DND-41 (cell line): ENCODE measurements around the gene VPS8.

ENCODE experiments used
- ATAC-seq: fragments of 200-7000 bp; cut with Tn5 transposase; 3 replicates; pipeline ENCODE4 v1.9.1; 2021; ENCODE audit warnings: low read depth; ENCODE audit not compliant: insufficient read depth
- DNase-seq: peaks from one replicate; pipeline ENCODE4 v3.0.0-alpha.2; 2020
- H2AFZ ChIP-seq: 2 replicates; pipeline ENCODE4 v1.6.0; 2012; ENCODE audit warnings: low read depth, low read length
- H3K27ac ChIP-seq: 2 replicates; pipeline ENCODE4 v1.5.1; 2012; ENCODE audit warnings: low read length, inconsistent platforms
- H3K27me3 ChIP-seq: fragments of 200-600 bp; sonication (generic); 2 replicates; pipeline ENCODE4 v1.6.0; 2012; ENCODE audit warnings: low read length, mild to moderate bottlenecking, inconsistent platforms; ENCODE audit not compliant: insufficient read depth, poor library complexity
- H3K36me3 ChIP-seq: 2 replicates; pipeline ENCODE4 v1.5.1; 2012; ENCODE audit warnings: low read length, inconsistent platforms; ENCODE audit not compliant: insufficient read depth
- H3K4me1 ChIP-seq: 2 replicates; pipeline ENCODE4 v1.5.1; 2012; ENCODE audit warnings: mild to moderate bottlenecking, low read length; ENCODE audit not compliant: insufficient read depth
- H3K4me2 ChIP-seq: 2 replicates; pipeline ENCODE4 v1.6.0; 2012; ENCODE audit warnings: mild to moderate bottlenecking, moderate library complexity, low read length, inconsistent platforms; ENCODE audit not compliant: insufficient read depth
- H3K4me3 ChIP-seq, 2 experiments: fragments of 200-600 bp in 1 of 2; shearing (Covaris generic) in 1 of 2; 2 replicates each; pipeline ENCODE4 v1.5.1; 2012 to 2016; ENCODE audit warnings: inconsistent platforms in 2 of 2, low read length in 2 of 2, mild to moderate bottlenecking in 2 of 2, low read depth in 1 of 2, moderate library complexity in 1 of 2
- H3K79me2 ChIP-seq: 2 replicates; pipeline ENCODE4 v1.6.0; 2012; ENCODE audit warnings: low read length, inconsistent platforms; ENCODE audit not compliant: insufficient read depth
- H3K9ac ChIP-seq: 2 replicates; pipeline ENCODE4 v1.6.0; 2012; ENCODE audit warnings: low read depth, mild to moderate bottlenecking, inconsistent platforms, low read length, moderate library complexity
- H3K9me3 ChIP-seq: 2 replicates; pipeline ENCODE4 v1.5.1; 2012; ENCODE audit warnings: low read length, moderate library complexity, mild to moderate bottlenecking, inconsistent platforms; ENCODE audit not compliant: insufficient read depth, severe bottlenecking
- H4K20me1 ChIP-seq: 2 replicates; pipeline ENCODE4 v1.6.0; 2012; ENCODE audit warnings: low read length; ENCODE audit not compliant: insufficient read depth
- EZH2 ChIP-seq: IDR thresholded peaks from 3 replicates; pipeline ENCODE4 v1.6.1; 2012; ENCODE audit warnings: borderline replicate concordance, low read depth, mild to moderate bottlenecking, moderate library complexity, low read length, inconsistent platforms; ENCODE audit not compliant: severe bottlenecking
- TF ChIP-seq, protein P1 (sequence below): IDR thresholded peaks from 2 replicates; pipeline ENCODE4 v1.5.1; 2012; ENCODE audit warnings: borderline replicate concordance, low read length, moderate library complexity, mild to moderate bottlenecking; ENCODE audit not compliant: poor library complexity, severe bottlenecking; ENCODE audit errors: extremely low read depth

Gene VPS8

DNA sequence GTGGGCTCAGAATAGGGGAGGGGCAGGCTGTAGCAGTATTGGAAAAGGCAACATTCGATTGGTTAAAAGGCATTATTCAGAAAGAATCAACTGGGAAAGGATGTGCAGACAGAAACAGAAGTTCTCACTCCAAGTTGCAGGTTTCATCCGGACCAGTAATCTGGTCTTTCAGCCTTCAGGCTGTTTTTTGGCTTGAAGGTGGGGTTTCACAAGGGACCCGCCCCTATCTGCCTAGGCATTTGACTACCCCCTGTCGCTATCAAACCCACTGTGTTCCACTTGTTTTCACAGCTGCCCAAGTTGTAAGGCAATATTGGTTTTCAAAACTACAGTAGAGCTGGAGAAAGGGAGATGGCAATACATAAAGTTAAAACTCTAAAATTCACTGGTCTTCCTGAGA, 96.9 kb downstream of the VPS8 start:
- H3K4me1 ChIP-seq: no peaks in the 10 kb centered on the region
- no peak overlapping the region for H3K4me2 ChIP-seq
- no peaks in the 10 kb centered on the region for H3K27me3 ChIP-seq
- no peaks in the 10 kb centered on the region for H3K79me2 ChIP-seq
- peaks cover 6% of the 10 kb centered on the region for H3K9me3 ChIP-seq
- TF ChIP-seq, protein P1, sequence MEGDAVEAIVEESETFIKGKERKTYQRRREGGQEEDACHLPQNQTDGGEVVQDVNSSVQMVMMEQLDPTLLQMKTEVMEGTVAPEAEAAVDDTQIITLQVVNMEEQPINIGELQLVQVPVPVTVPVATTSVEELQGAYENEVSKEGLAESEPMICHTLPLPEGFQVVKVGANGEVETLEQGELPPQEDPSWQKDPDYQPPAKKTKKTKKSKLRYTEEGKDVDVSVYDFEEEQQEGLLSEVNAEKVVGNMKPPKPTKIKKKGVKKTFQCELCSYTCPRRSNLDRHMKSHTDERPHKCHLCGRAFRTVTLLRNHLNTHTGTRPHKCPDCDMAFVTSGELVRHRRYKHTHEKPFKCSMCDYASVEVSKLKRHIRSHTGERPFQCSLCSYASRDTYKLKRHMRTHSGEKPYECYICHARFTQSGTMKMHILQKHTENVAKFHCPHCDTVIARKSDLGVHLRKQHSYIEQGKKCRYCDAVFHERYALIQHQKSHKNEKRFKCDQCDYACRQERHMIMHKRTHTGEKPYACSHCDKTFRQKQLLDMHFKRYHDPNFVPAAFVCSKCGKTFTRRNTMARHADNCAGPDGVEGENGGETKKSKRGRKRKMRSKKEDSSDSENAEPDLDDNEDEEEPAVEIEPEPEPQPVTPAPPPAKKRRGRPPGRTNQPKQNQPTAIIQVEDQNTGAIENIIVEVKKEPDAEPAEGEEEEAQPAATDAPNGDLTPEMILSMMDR: no peak
- TF ChIP-seq EZH2: no peak
- H3K4me3 ChIP-seq: no peak overlapping the region
- no peak overlapping the region for H3K9ac ChIP-seq
- ATAC-seq (no peak), DNase-seq (no peak)
- H2AFZ ChIP-seq: no peak overlapping the region
- peaks cover 11% of the 10 kb centered on the region; the same call in 1 of the 2 replicates for H3K36me3 ChIP-seq
- no peak overlapping the region for H3K27ac ChIP-seq
- H4K20me1 ChIP-seq: no peaks in the 10 kb centered on the region

DNA sequence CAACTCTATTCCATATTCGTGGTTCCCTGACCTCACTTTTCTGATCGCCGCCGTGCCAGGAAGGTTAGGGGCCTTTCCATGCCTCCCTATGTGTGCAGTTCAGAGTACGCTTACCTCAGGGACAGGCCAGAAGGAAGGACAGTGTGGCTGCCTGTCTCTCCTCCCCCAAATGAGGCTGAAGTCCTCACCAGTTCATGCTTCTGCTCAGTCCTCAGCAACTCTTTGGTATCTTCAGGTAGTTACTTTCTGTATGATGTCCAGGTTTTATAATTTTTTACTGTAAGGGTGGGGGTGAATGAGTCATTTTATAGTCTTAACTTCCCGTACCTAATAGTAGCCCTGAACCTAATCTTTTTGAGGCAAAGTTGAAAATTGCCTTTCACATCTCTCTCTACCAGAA, 98.7 kb downstream of the VPS8 start:
- TF ChIP-seq EZH2: no peak
- TF ChIP-seq, protein P1: no peak
- no peak overlapping the region for H3K4me2 ChIP-seq
- H3K27ac ChIP-seq: no peak overlapping the region
- no peak overlapping the region for H3K9ac ChIP-seq
- H3K36me3 ChIP-seq: no peaks in the 10 kb centered on the region; the same call in 1 of the 2 replicates
- DNase-seq (no peak), ATAC-seq (no peak)
- H2AFZ ChIP-seq: no peak overlapping the region
- no peaks in the 10 kb centered on the region for H3K79me2 ChIP-seq
- H4K20me1 ChIP-seq: no peaks in the 10 kb centered on the region
- H3K9me3 ChIP-seq: no peaks in the 10 kb centered on the region
- H3K27me3 ChIP-seq: no peaks in the 10 kb centered on the region
- H3K4me1 ChIP-seq: no peaks in the 10 kb centered on the region
- no peak overlapping the region for H3K4me3 ChIP-seq

DNA sequence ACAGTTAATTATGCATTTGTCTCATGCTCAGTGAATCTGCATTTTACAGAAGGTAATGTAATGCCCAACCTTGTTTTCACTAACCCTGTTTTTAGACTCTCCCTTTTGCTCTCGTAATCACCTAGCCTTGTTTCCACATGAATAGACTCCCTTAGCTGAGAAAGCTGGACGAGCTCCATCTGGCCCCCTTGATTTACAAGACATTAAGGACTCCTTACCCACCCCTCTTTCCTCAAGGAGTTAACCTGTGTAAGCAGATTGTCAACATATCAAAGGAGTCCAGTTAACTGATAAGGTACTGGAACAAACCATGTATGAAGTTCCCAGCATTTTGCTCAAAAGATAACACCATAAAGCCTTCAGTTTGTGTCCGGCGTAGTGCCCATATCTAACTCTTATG, 99.6 kb downstream of the VPS8 start:
- Histone ChIP-seq H3K4me2 (no peak overlapping the region), H3K4me1 (no peaks in the 10 kb centered on the region), H3K27me3 (no peaks in the 10 kb centered on the region), H3K79me2 (no peaks in the 10 kb centered on the region), H3K4me3 (no peak overlapping the region), H3K9me3 (no peaks in the 10 kb centered on the region), H3K27ac (no peak overlapping the region), H2AFZ (no peak overlapping the region), H3K9ac (no peak overlapping the region), H4K20me1 (no peaks in the 10 kb centered on the region), H3K36me3 (no peaks in the 10 kb centered on the region; the same call in 1 of the 2 replicates)
- ATAC-seq: no peak
- TF ChIP-seq, protein P1: no peak
- no peak for TF ChIP-seq EZH2
- no peak for DNase-seq

DNA sequence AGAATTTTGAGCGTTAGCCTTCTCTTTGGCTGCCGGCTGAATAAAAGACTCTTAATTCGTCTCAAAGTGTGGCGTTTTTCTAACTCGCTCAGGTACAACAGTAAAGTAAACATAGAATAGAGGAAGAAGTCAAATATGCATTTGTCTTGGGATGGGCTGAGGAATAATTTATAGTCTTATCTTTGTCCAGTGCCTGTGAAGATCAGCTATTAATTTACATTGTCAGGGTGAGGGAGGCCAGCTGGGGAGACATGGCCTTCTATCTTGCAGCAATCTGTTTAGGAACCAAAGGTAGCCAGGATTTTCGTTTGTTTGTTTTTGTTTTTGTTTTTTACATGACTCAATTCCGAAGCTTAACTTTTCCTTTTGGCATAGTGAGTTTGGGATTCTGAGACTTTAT, 100.2 kb downstream of the VPS8 start:
- H3K4me3 ChIP-seq: no peak overlapping the region
- no peak overlapping the region for H3K27ac ChIP-seq
- DNase-seq: no peak

More for the DNA sequence above, 100.2 kb downstream of the VPS8 start:
- no peaks in the 10 kb centered on the region for H3K9me3 ChIP-seq
- no peaks in the 10 kb centered on the region for H3K4me1 ChIP-seq
- TF ChIP-seq, protein P1: no peak
- no peak for TF ChIP-seq EZH2
- H3K27me3 ChIP-seq: no peaks in the 10 kb centered on the region
- no peaks in the 10 kb centered on the region; the same call in 1 of the 2 replicates for H3K36me3 ChIP-seq
- no peak overlapping the region for H2AFZ ChIP-seq
- H3K79me2 ChIP-seq: no peaks in the 10 kb centered on the region
- no peak for ATAC-seq
- no peaks in the 10 kb centered on the region for H4K20me1 ChIP-seq
- no peak overlapping the region for H3K4me2 ChIP-seq
- no peak overlapping the region for H3K9ac ChIP-seq
